SK-N-SH (cell line): ENCODE measurements around the gene ITPRIPL2. TPM values are rescaled to one million over a fixed set of nuclear protein-coding genes. Genes with fewer than 3 reads are reported as not detected.

ENCODE experiments used
- CTCF ChIA-PET: fragments of 300-600, 350-600 bp; formaldehyde crosslinking; extraction: SDS; loops from one replicate; lab custom pipeline; 2021; lab: Yijun Ruan, JAX
- POLR2A ChIA-PET: fragments of 350-600 bp; sonication (Branson Sonifier 250); formaldehyde crosslinking; extraction: SDS; loops from one replicate; lab custom pipeline; 2020; ENCODE audit warnings: antibody characterized with exemption, inconsistent platforms; lab: Yijun Ruan, JAX
- DNase-seq: peaks from one replicate; pipeline ENCODE4 v3.0.0; 2012
- H2AFZ ChIP-seq: fragments of 200-600 bp; sonication (generic); 2 replicates; pipeline ENCODE4 v1.8.1; 2016; ENCODE audit warnings: antibody characterized with exemption, mild to moderate bottlenecking, low read depth
- H3F3A ChIP-seq: fragments of 200-600 bp; sonication (generic); replicated peaks from 2 replicates; pipeline ENCODE3; 2016; ENCODE audit warnings: antibody characterized with exemption, mild to moderate bottlenecking; ENCODE audit not compliant: insufficient read depth
- H3K27ac ChIP-seq, 2 experiments: fragments of 200-500 bp in 1 of 2; fragments of 200-600 bp in 1 of 2; sonication (Bioruptor generic) in 1 of 2; sonication (generic), shearing (Covaris generic) in 1 of 2; 2 replicates each; pipeline versions ENCODE4 v1.5.1 to v1.6.1; 2014 to 2016; ENCODE audit warnings: low read depth in 2 of 2, inconsistent platforms in 1 of 2, low read length in 1 of 2, mild to moderate bottlenecking in 1 of 2, mixed read lengths in 1 of 2
- H3K27me3 ChIP-seq: fragments of 200-600 bp; sonication (generic), shearing (Covaris generic); 2 replicates; pipeline ENCODE4 v1.6.1; 2016; ENCODE audit warnings: mixed run types; ENCODE audit not compliant: insufficient read depth
- H3K36me3 ChIP-seq, 2 experiments: fragments of 200-500 bp in 1 of 2; fragments of 200-600 bp in 1 of 2; sonication (Bioruptor generic) in 1 of 2; sonication (generic) in 1 of 2; replicated peaks in 1 of 2; 2 replicates each; pipeline versions ENCODE3 to v1.5.1; 2014 to 2016; ENCODE audit warnings: low read length in 1 of 2, mild to moderate bottlenecking in 1 of 2; ENCODE audit not compliant: insufficient read depth in 2 of 2, control insufficient read depth in 1 of 2
- H3K4me1 ChIP-seq, 2 experiments: fragments of 200-500 bp in 1 of 2; fragments of 200-600 bp in 1 of 2; sonication (Bioruptor generic) in 1 of 2; sonication (generic), shearing (Covaris generic) in 1 of 2; 2 replicates each; pipeline versions ENCODE4 v1.5.1 to v1.6.1; 2014 to 2016; ENCODE audit warnings: low read depth in 1 of 2, low read length in 1 of 2, mixed run types in 1 of 2; ENCODE audit not compliant: insufficient read depth in 2 of 2, control insufficient read depth in 1 of 2
- H3K4me2 ChIP-seq: fragments of 200-600 bp; sonication (generic), shearing (Covaris generic); 2 replicates; pipeline ENCODE4 v1.6.1; 2017; ENCODE audit warnings: mixed run types
- H3K4me3 ChIP-seq, 2 experiments: fragments of 200-500 bp in 1 of 2; fragments of 200-600 bp in 1 of 2; sonication (Bioruptor generic) in 1 of 2; sonication (generic), shearing (Covaris generic) in 1 of 2; 2 replicates each; pipeline versions ENCODE4 v1.5.1 to v1.8.1; 2014 to 2016; ENCODE audit warnings: low read depth in 2 of 2, inconsistent platforms in 1 of 2, low read length in 1 of 2, mild to moderate bottlenecking in 1 of 2, mixed read lengths in 1 of 2, moderate library complexity in 1 of 2
- H3K79me2 ChIP-seq: fragments of 200-600 bp; sonication (generic); 2 replicates; pipeline ENCODE4 v1.8.1; 2017; ENCODE audit warnings: mild to moderate bottlenecking; ENCODE audit not compliant: insufficient read depth
- H3K9ac ChIP-seq: fragments of 200-600 bp; sonication (generic); 2 replicates; pipeline ENCODE4 v1.6.1; 2017; ENCODE audit warnings: mixed run types
- H3K9me2 ChIP-seq: fragments of 200-600 bp; sonication (generic); 2 replicates; pipeline ENCODE4 v1.6.1; 2017; ENCODE audit warnings: mixed run types
- H3K9me3 ChIP-seq: fragments of 200-600 bp; sonication (generic); 2 replicates; pipeline ENCODE4 v1.6.1; 2017; ENCODE audit warnings: mixed run types, mild to moderate bottlenecking, moderate library complexity
- H4K20me1 ChIP-seq: fragments of 200-600 bp; sonication (generic); 2 replicates; pipeline ENCODE4 v1.6.1; 2017; ENCODE audit warnings: mild to moderate bottlenecking, mixed run types; ENCODE audit not compliant: insufficient read depth
- CHD2 ChIP-seq: fragments of 150-350 bp; IDR thresholded peaks from 2 replicates; pipeline ENCODE4 v1.6.1; 2018; ENCODE audit warnings: low read length; ENCODE audit not compliant: partially characterized antibody
- ELF1 ChIP-seq: IDR thresholded peaks from 2 replicates; pipeline ENCODE4 v1.4.0; 2012
- EP300 ChIP-seq, 2 experiments: IDR thresholded peaks; 2 replicates each; pipeline versions ENCODE4 v1.4.0 to v1.6.1; 2012; ENCODE audit warnings: borderline replicate concordance in 1 of 2, low read depth in 1 of 2, low read length in 1 of 2
- EZH2phosphoT487 ChIP-seq: fragments of 200-600 bp; sonication (generic); IDR thresholded peaks from 2 replicates; pipeline ENCODE4 v1.6.1; 2017; ENCODE audit warnings: low read depth, mixed run types, mild to moderate bottlenecking, antibody characterized with exemption, moderate library complexity, borderline replicate concordance
- JUND ChIP-seq: IDR thresholded peaks from 2 replicates; pipeline ENCODE4 v1.4.0; 2012
- MXI1 ChIP-seq: IDR thresholded peaks from 2 replicates; pipeline ENCODE4 v1.6.1; 2012; ENCODE audit warnings: mild to moderate bottlenecking, low read depth, low read length, improper control_type of control experiment
- RAD21 ChIP-seq: IDR thresholded peaks from 2 replicates; pipeline ENCODE4 v1.6.1; 2012; ENCODE audit warnings: mild to moderate bottlenecking, low read length
- RFX5 ChIP-seq: IDR thresholded peaks from 2 replicates; pipeline ENCODE4 v1.6.1; 2012; ENCODE audit warnings: mild to moderate bottlenecking, improper control_type of control experiment, low read length
- SIN3A ChIP-seq: IDR thresholded peaks from 2 replicates; pipeline ENCODE4 v1.6.1; 2012; ENCODE audit warnings: low read depth, mild to moderate bottlenecking, low read length, moderate library complexity, borderline replicate concordance
- SMC3 ChIP-seq: IDR thresholded peaks from 2 replicates; pipeline ENCODE4 v1.6.1; 2012; ENCODE audit warnings: low read depth, low read length, improper control_type of control experiment
- TAF1 ChIP-seq: IDR thresholded peaks from 2 replicates; pipeline ENCODE4 v1.6.1; 2012; ENCODE audit warnings: low read depth, mild to moderate bottlenecking, low read length, moderate library complexity, borderline replicate concordance
- YY1 ChIP-seq: IDR thresholded peaks from 2 replicates; pipeline ENCODE4 v1.4.0; 2012; ENCODE audit warnings: low read depth, mild to moderate bottlenecking
- WGBS: methylation state at CpG from one replicate; pipeline ENCODE4 v1.1.6; 2017; ENCODE audit warnings: low lambda C conversion rate; 5-methylcytosine and 5-hydroxymethylcytosine counted together
- polyA plus RNA-seq, 3 experiments: library from polyadenylated mRNA; depleted of rRNA; stranded (reverse); fragments of >200 nt; gene quantifications; 2 replicates each; pipeline ENCODE4 v1.2.3, GENCODE V29; 2012
- TF ChIP-seq, protein P1 (sequence below): fragments of 150-350 bp; IDR thresholded peaks from 2 replicates; pipeline ENCODE4 v1.6.1; 2017; ENCODE audit warnings: antibody characterized with exemption, low read length, low read depth, borderline replicate concordance
- TF ChIP-seq, protein P2 (sequence below): IDR thresholded peaks from 2 replicates; pipeline ENCODE4 v1.4.0; 2012; ENCODE audit warnings: low read depth, borderline replicate concordance
- TF ChIP-seq, protein P3 (sequence below): fragments of 150-350 bp; IDR thresholded peaks from 2 replicates; pipeline ENCODE4 v1.6.1; 2016; ENCODE audit warnings: mild to moderate bottlenecking, low read depth, low read length

ITPRIPL2 gene
- polyA plus RNA-seq, 1 of the 3 experiments (the other 2 are of a cell fraction) = 4.3 TPM

DNA sequence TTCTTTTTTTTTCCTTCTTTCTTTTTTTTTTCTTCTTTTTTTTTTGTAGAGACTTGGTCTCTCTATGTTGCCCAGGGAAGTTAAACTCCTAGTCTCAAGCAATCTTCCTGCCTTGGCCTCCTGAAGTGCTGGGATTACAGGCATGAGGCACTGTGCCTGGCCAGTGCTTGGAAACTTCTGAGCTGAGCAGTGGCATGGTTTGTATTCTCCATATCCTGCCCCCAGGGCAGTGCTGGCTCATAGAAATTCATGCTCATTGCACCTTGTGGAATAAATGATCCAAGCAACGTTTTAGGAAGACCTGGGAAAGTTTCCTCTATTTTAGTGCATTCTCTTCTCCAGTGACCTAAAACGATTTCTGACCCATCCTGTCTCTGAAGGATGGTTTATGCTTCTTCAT is 37.5 kb downstream of the ITPRIPL2 start:
- H2AFZ ChIP-seq = no peak overlapping the region
- no peaks in the 10 kb centered on the region for H3K79me2 ChIP-seq
- no peaks in the 10 kb centered on the region for H3K27me3 ChIP-seq
- WGBS = 4% methylated on average over 2 of the region's 2 CpGs
- no peak overlapping the region for H3K9ac ChIP-seq
- CTCF ChIA-PET = interaction anchor here (1.4 to 1.7 kb wide), 2 partner anchors 26 to 65 kb away, joined by 4 to 6 read pairs; no protein-coding TSS in a partner anchor
- no peaks in the 10 kb centered on the region for H4K20me1 ChIP-seq
- no peak for TF ChIP-seq RFX5
- TF ChIP-seq, protein P1, sequence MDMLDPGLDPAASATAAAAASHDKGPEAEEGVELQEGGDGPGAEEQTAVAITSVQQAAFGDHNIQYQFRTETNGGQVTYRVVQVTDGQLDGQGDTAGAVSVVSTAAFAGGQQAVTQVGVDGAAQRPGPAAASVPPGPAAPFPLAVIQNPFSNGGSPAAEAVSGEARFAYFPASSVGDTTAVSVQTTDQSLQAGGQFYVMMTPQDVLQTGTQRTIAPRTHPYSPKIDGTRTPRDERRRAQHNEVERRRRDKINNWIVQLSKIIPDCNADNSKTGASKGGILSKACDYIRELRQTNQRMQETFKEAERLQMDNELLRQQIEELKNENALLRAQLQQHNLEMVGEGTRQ = no peak
- H3F3A ChIP-seq = no peaks in the 10 kb centered on the region
- POLR2A ChIA-PET = no interaction called here
- H3K36me3 ChIP-seq = no peaks in the 10 kb centered on the region
- no peak for DNase-seq
- no peaks in the 10 kb centered on the region for H3K9me2 ChIP-seq
- no peaks in the 10 kb centered on the region for H3K9me3 ChIP-seq
- H3K4me2 ChIP-seq = no peak overlapping the region
- H3K4me3 ChIP-seq = no peak overlapping the region
- H3K4me1 ChIP-seq = no peaks in the 10 kb centered on the region
- H3K27ac ChIP-seq = no peak overlapping the region

DNA sequence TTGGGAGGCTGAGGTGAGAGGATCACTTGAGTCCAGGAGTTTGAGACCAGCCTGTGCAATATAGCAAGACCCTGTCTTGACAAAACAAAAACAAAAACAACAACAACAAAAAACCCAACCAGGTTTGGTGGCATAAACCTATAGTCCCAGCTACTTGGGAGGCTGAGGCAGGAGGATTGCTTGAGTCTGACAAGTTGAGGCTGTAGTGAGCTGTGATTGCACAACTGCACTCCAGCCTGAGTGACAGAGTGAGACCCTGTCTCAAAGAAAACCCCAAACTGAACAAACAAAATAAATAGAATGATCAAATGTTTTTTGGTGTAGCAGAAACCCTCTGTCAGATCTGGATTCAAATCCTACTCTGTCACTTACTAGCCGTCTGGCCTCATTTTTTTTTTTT is 38.3 kb downstream of the ITPRIPL2 start:
- Histone ChIP-seq H3K27me3 (no peaks in the 10 kb centered on the region), H3K79me2 (no peaks in the 10 kb centered on the region), H3K36me3 (no peaks in the 10 kb centered on the region), H3K4me1 (no peaks in the 10 kb centered on the region), H3K9me3 (no peaks in the 10 kb centered on the region), H3K4me3 (no peak overlapping the region), H3K4me2 (no peak overlapping the region), H4K20me1 (no peaks in the 10 kb centered on the region), H3K9me2 (no peaks in the 10 kb centered on the region), H3K27ac (no peak overlapping the region), H2AFZ (no peak overlapping the region), H3K9ac (no peak overlapping the region), H3F3A (no peaks in the 10 kb centered on the region)
- WGBS = 40% methylated on average over 1 of the region's 1 CpG
- TF ChIP-seq CHD2 (no peak), SMC3 (no peak), MXI1 (no peak), RAD21 (no peak), JUND (no peak), ELF1 (no peak), TAF1 (no peak), SIN3A (no peak), RFX5 (no peak), YY1 (no peak), EZH2phosphoT487 (no peak), EP300 (IDR thresholded peaks at IDR 0.05; ENCODE audit: borderline replicate concordance in 1 of 2, low read depth in 1 of 2, low read length in 1 of 2) (no peak)
- TF ChIP-seq, protein P1 = no peak
- TF ChIP-seq, protein P2, sequence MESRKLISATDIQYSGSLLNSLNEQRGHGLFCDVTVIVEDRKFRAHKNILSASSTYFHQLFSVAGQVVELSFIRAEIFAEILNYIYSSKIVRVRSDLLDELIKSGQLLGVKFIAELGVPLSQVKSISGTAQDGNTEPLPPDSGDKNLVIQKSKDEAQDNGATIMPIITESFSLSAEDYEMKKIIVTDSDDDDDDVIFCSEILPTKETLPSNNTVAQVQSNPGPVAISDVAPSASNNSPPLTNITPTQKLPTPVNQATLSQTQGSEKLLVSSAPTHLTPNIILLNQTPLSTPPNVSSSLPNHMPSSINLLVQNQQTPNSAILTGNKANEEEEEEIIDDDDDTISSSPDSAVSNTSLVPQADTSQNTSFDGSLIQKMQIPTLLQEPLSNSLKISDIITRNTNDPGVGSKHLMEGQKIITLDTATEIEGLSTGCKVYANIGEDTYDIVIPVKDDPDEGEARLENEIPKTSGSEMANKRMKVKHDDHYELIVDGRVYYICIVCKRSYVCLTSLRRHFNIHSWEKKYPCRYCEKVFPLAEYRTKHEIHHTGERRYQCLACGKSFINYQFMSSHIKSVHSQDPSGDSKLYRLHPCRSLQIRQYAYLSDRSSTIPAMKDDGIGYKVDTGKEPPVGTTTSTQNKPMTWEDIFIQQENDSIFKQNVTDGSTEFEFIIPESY = no peak
- TF ChIP-seq, protein P3, sequence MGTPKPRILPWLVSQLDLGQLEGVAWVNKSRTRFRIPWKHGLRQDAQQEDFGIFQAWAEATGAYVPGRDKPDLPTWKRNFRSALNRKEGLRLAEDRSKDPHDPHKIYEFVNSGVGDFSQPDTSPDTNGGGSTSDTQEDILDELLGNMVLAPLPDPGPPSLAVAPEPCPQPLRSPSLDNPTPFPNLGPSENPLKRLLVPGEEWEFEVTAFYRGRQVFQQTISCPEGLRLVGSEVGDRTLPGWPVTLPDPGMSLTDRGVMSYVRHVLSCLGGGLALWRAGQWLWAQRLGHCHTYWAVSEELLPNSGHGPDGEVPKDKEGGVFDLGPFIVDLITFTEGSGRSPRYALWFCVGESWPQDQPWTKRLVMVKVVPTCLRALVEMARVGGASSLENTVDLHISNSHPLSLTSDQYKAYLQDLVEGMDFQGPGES = no peak
- DNase-seq = no peak
- POLR2A ChIA-PET = no interaction called here
- CTCF ChIA-PET = interaction anchor here (1.4 to 1.7 kb wide), 2 partner anchors 25 to 66 kb away, joined by 4 to 6 read pairs; no protein-coding TSS in a partner anchor
